Stimulated activated CD4-positive, alpha-beta T cell treated with anti-CD3 and anti-CD28 coated beads, Interleukin-15, amount 100 ng/mL, for 1 hour (primary cell): ENCODE data around the gene RASL10B.

ENCODE experiments used
- DNase-seq, 2 donors: peaks; one replicate each; pipeline ENCODE4 v3.0.0-alpha.2; 2020; ENCODE audit warnings: low read depth in 1 of 2, low spot score in 1 of 2

The RASL10B gene

DNA sequence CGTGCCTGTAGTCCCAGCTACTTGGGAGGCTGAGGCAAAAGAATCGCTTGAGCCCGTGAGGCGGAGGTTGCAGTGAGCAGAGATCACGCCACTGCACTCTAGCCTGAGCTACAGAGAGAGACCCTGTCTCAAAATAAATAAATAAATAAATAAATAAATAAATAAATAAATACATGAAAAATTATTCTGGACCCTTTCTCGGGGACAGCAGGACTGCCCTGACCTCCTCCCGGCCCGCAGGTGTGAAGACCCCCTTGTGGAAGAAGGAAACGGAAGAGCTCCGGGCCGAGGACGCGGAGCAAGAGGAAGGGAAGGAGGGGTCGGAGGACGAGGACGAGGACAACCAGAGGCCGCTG, 32.3 kb downstream of the RASL10B start:
- no peak for DNase-seq

DNA sequence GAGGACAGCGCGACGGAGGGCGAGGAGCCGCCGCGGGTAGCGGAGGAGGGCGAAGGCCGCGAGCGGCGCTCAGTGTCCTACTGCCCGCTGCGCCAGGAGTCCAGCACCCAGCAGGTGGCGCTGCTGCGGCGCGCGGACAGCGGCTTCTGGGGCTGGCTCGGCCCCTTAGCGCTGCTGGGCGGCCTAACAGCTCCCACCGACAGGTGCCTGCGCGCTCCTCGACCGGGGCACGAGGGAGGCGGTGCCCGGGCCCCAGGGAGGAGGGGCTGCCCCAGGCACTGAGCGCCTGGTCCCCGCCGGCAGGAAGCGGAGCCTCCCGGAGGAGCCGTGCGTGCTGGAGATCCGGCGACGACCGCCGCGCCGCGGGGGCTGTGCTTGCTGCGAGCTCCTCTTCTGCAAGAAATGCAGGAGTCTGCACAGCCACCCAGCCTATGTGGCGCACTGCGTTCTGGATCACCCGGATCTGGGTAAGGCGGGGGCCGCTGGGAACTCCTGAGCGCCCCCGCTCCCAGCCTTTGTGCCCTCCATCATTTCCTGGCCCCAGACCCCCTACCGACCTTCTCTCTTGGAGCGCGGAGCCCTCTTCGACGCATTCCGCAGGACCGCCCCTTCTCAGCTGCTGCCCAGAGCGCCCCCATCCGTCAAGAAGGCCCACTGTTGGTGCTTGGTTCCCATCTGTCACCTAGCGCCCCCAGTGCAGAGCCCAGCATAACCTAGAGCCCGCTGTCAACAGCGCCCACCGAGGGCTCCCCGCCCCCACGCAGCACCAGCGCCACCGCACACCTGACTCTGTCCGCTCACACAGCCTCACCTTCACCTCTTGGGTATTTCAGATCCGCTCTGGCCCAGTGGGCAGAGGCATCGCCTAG, 32.9 kb downstream of the RASL10B start:
- peak; percentile 75 to 79 for DNase-seq

GRCh38 chr17:35765086-35765710, 33.8 kb downstream of the RASL10B start:
- DNase-seq: no peak

GRCh38 chr17:35765756-35766488, 34.5 kb downstream of the RASL10B start:
- no peak for DNase-seq

- no peak for DNase-seq
Measured at GRCh38 chr17:35766489-35766877, 35.0 kb downstream of the RASL10B start.

DNA sequence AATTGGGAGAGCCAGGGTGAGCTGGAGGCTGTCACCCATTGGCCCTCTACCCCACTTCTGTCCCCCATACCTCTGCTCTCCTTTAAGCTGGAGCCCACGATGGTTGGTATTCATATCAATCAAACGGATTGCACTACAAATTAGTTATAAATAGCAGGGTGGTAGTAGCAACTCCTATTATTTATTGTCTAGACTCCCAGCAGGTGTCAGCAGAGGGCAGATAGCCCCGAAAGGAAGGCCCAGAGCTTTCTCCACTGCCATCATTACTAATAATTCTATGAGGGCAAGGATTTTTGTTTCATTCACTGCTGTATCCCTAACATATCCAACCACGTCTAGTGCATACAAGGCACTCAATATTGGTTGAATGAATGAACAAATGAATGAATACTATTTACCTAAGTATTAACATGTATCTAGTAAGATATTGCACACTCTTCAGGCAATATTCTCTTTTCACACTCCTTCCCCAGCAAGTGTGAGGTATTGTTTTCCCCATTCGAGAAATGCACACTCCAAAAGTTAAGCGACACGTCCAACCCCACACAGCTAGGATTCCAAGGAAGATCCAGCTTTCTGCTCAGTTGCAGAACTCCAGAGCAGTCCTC, 35.6 kb downstream of the RASL10B start:
- no peak for DNase-seq

DNA sequence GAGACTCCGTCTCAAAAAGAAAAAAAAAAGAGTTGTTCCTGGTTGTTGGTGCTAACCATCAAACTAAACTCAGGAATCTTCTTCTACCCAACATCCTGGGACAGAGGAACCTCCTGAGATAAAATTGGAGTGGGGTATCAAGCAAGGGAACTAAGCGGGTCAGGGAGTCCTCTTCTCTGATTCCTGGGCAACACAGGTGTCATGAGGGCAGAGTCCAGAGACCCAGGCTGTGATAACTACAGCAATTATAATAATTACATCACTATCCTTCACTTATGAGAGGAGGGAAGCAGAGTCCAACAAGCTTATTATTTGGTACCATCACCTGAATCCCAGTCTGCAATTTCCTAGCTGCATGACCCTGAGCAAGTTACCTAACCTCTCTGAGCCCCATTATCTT, 37.4 kb downstream of the RASL10B start:
- DNase-seq: no peak

DNA sequence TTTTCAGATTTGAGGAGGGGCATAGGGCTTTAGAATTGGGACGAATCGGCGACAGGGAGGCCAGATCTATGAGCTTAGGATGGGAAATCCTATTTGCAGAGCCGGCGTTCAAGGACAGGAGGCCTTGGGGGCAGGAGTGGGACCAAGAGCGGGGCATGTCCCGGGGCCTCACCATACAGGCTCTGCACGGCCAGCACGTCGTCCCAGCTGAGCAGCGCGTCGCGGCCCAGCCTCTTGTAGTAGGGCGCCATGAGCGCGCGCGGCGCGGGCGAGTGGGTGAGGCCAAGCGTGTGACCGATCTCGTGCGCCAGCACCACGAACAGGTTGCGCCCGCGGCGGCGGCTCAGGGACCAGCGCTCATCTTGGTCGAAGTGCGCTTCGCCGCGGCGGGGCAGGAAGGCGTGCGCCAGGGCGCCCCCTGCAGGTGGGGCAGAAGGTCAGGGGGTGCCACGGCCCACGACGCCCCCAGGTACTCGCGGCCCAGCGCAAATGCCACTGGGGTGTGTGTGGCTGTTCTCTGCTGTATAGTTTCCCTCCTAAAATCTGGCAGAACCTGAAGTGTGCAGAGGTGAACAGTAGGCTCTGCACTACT, 38.6 kb downstream of the RASL10B start:
- no peak for DNase-seq

GRCh38 chr17:35773129-35773528, 41.7 kb downstream of the RASL10B start:
- DNase-seq: no peak

GRCh38 chr17:35773679-35774425, 42.4 kb downstream of the RASL10B start:
- no peak for DNase-seq

DNA sequence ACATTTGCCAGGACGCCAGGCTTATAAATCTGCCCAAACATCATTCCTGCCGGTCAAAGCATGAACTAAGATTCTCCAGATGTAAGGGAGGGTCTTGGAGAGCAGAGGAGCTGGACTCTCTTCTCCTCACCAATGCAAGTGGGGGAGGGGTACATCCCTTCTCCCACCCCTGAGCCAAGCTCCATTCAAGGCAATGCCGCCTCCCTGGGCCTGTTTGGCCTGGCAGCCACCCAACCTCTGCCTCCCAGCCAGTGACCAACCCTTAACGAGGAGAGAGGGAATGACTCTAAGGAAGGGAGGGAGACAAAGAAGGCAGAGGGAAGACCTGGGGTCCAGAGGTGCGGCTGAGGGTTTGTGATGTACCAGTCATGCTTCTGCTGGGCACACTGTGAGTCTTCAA, 43.1 kb downstream of the RASL10B start:
- no peak for DNase-seq

GRCh38 chr17:35775039-35775438, 43.6 kb downstream of the RASL10B start:
- no peak for DNase-seq

DNA sequence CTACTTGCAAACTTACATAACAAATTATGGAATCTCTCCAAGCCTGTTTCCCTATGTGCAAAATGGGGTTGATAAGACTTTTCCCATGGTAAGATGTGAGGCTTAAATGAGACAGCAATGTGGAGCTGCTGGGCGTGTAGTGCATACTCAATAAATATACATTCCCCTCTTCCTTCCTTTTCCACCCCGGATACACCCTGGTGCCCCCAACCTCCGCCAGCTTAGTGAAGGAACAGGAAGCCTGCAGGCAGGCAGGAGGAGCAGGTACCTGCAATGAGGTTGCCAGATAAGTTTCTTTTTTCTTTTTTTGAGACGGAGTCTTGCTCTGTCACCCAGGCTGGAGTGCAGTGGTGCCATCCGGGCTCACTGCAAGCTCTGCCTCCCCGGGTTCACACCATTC, 44.1 kb downstream of the RASL10B start:
- no peak for DNase-seq

DNA sequence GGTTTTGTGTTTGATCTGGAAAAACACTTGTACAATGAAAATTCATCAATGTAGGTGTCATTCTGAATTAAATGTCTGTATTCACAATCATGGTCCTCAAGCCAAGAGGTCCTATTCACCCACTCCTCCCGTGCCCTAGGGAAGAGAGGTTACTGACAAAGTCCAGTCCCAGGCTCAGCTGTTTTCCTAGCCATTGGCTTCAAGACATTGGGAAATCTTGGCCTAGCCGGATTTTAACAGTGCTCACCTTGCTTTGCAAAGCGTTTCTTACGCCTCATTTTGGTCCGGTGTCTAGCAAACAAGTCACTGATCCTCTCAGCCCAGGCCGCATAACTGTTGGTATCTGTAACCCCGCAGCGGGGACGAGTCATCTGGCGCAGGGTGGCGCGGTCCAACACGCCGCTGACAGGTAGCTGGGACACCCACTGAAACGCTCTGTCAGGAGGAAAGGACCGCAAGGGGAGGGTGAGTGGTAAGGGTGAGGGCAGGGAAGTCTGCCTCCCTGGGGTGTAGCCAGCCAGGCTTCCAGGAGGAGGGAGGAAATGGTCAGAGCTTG, 47.3 kb downstream of the RASL10B start:
- no peak for DNase-seq

- no peak for DNase-seq
Measured at GRCh38 chr17:35780950-35781349, 49.5 kb downstream of the RASL10B start.

GRCh38 chr17:35784895-35785294, 53.5 kb downstream of the RASL10B start:
- no peak for DNase-seq

- DNase-seq: no peak
Measured at GRCh38 chr17:35786941-35787432, 55.5 kb downstream of the RASL10B start.

- no peak for DNase-seq
Measured at GRCh38 chr17:35788477-35789368, 57.3 kb downstream of the RASL10B start.

DNA sequence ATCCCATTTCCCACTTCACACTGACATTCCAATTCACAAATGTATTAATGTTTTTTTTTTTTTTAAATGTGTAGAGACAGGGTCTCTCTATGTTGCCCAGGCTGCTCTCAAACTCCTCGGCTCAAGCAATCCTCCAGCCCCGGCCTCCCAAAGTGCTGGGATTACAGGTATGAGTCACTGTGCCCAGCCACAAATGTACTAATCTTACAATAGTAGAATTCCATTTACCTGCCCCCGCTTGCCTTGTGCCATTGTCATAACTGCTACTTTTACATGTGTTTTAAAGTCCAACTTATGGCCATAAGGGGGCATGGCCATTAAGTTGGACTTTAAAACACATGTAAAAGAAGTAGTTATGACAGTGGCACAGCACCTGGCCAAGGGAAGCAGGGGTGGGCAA, 59.4 kb downstream of the RASL10B start:
- DNase-seq: no peak
